Stimulated activated CD4-positive, alpha-beta T cell treated with anti-CD3 and anti-CD28 coated beads, TNF-alpha, amount 100 ng/mL, for 4 hours (primary cell): Measurements from ENCODE around the gene CLDN20.
A peak's percentile ranks its signal among the peaks of the same experiment; 100 is the strongest.
"Not testable (repeated sequence)": the region's sequence is repeated elsewhere in the genome, so short reads cannot be mapped to it uniquely, and the experiment has no call there.

Experiments used
- DNase-seq, 3 experiments: peaks; one replicate each; pipeline ENCODE4 v3.0.0-alpha.2; 2020; ENCODE audit warnings: low read depth in 3 of 3

The CLDN20 gene

GRCh38 chr6:155263373-155264063 is at the start of gene CLDN20:
CLDN20 (plus strand) TSS chr6:155264013; CDS start chr6:155275720, 11,707 bp downstream.
- no peak for DNase-seq

- no peak for DNase-seq
Observed at GRCh38 chr6:155215906-155216305, 47.9 kb upstream of the CLDN20 start.

GRCh38 chr6:155216312-155217046 is 47.3 kb upstream of the CLDN20 start:
- DNase-seq = no peak

- DNase-seq = not testable (repeated sequence)
Observed at GRCh38 chr6:155218711-155219110, 45.1 kb upstream of the CLDN20 start.

GRCh38 chr6:155219299-155219698 is 44.5 kb upstream of the CLDN20 start:
- DNase-seq = no peak

GRCh38 chr6:155219858-155220301 is 43.9 kb upstream of the CLDN20 start:
- no peak for DNase-seq

- no peak for DNase-seq
Observed at GRCh38 chr6:155221086-155221485, 42.7 kb upstream of the CLDN20 start.

- no peak for DNase-seq
Observed at GRCh38 chr6:155222506-155222905, 41.3 kb upstream of the CLDN20 start.

- DNase-seq = peak in 2 of 3 experiments; percentile 8 to 21
Observed at GRCh38 chr6:155223646-155224451, 40.0 kb upstream of the CLDN20 start.

GRCh38 chr6:155224618-155225017 is 39.2 kb upstream of the CLDN20 start:
- DNase-seq = no peak

- DNase-seq = no peak
Observed at GRCh38 chr6:155227046-155227445, 36.8 kb upstream of the CLDN20 start.

- DNase-seq = no peak
Observed at GRCh38 chr6:155228546-155229166, 35.2 kb upstream of the CLDN20 start.

GRCh38 chr6:155230975-155231374 is 32.8 kb upstream of the CLDN20 start:
- not testable (repeated sequence) for DNase-seq

- DNase-seq = no peak
Observed at GRCh38 chr6:155232848-155233247, 31.0 kb upstream of the CLDN20 start.

- DNase-seq = no peak
Observed at GRCh38 chr6:155234167-155234566, 29.6 kb upstream of the CLDN20 start.

- no peak for DNase-seq
Observed at GRCh38 chr6:155234687-155235086, 29.1 kb upstream of the CLDN20 start.

- no peak for DNase-seq
Observed at GRCh38 chr6:155235087-155235486, 28.7 kb upstream of the CLDN20 start.

GRCh38 chr6:155237613-155238012 is 26.2 kb upstream of the CLDN20 start:
- no peak for DNase-seq

GRCh38 chr6:155240905-155241600 is 22.8 kb upstream of the CLDN20 start:
- no peak for DNase-seq

- DNase-seq = no peak
Observed at GRCh38 chr6:155241966-155242365, 21.8 kb upstream of the CLDN20 start.

GRCh38 chr6:155244434-155244833 is 19.4 kb upstream of the CLDN20 start:
- DNase-seq = no peak
